CD14-positive monocyte (primary cell): ENCODE data around the gene CENPA. TPM values are rescaled to one million over a fixed set of nuclear protein-coding genes. Genes with fewer than 3 reads are reported as not detected.

Experiments used
- DNase-seq, 3 donors: peaks; one replicate each; pipeline ENCODE4 v3.0.0-alpha.2; 2011 to 2022
- H2AFZ ChIP-seq: 2 replicates; pipeline ENCODE4 v1.6.0; 2012; ENCODE audit warnings: mild to moderate bottlenecking, low read depth, low read length, inconsistent platforms; ENCODE audit not compliant: insufficient read depth, poor library complexity, severe bottlenecking
- H3K27ac ChIP-seq, 2 donors: 1 replicate in 1 of 2; 2 replicates in 1 of 2; pipeline ENCODE4 v1.5.1; 2012 to 2013; ENCODE audit warnings: low read length in 2 of 2, control low read depth in 1 of 2, inconsistent platforms in 1 of 2, low read depth in 1 of 2, mild to moderate bottlenecking in 1 of 2
- H3K27me3 ChIP-seq, 2 donors: one replicate each; pipeline versions ENCODE4 v1.6.0 to v1.6.1; 2011 to 2013; ENCODE audit warnings: low read length in 2 of 2; ENCODE audit not compliant: control insufficient read depth in 2 of 2, insufficient read depth in 2 of 2
- H3K36me3 ChIP-seq, 2 donors: replicated peaks in 1 of 2; 1 replicate in 1 of 2; 2 replicates in 1 of 2; pipeline versions ENCODE4 v1.5.1 to v1.6.1; 2012 to 2013; ENCODE audit warnings: low read length in 2 of 2, control low read depth in 1 of 2, inconsistent platforms in 1 of 2, mild to moderate bottlenecking in 1 of 2; ENCODE audit not compliant: insufficient read depth in 2 of 2, control insufficient read depth in 1 of 2
- H3K4me1 ChIP-seq, 2 donors: 1 replicate in 1 of 2; 2 replicates in 1 of 2; pipeline versions ENCODE4 v1.5.1 to v1.6.1; 2012 to 2013; ENCODE audit warnings: low read length in 2 of 2, control low read depth in 1 of 2, inconsistent platforms in 1 of 2, mild to moderate bottlenecking in 1 of 2, moderate library complexity in 1 of 2; ENCODE audit not compliant: insufficient read depth in 2 of 2, control insufficient read depth in 1 of 2
- H3K4me2 ChIP-seq: replicated peaks from 2 replicates; pipeline ENCODE3; 2012; ENCODE audit warnings: low read length, moderate library complexity, mild to moderate bottlenecking; ENCODE audit not compliant: poor library complexity, severe bottlenecking; ENCODE audit errors: extremely low read depth
- H3K4me3 ChIP-seq, 3 experiments: fragments of 200-600 bp in 1 of 3; sonication (generic) in 1 of 3; replicated peaks in 1 of 3; 1 replicate in 2 of 3; 2 replicates in 1 of 3; pipeline ENCODE4 v1.5.1; 2011 to 2013; ENCODE audit warnings: low read length in 3 of 3, mild to moderate bottlenecking in 3 of 3, control low read depth in 2 of 3, low read depth in 2 of 3, inconsistent platforms in 1 of 3, moderate library complexity in 1 of 3
- H3K79me2 ChIP-seq: 2 replicates; pipeline ENCODE4 v1.6.0; 2012; ENCODE audit warnings: mild to moderate bottlenecking, control low read depth, inconsistent platforms, low read length, moderate library complexity; ENCODE audit not compliant: insufficient read depth
- H3K9ac ChIP-seq: 2 replicates; pipeline ENCODE4 v1.6.0; 2017; ENCODE audit warnings: low read length, mild to moderate bottlenecking; ENCODE audit not compliant: insufficient read depth, poor library complexity, severe bottlenecking
- H3K9me3 ChIP-seq, 2 donors: replicated peaks in 1 of 2; 1 replicate in 1 of 2; 2 replicates in 1 of 2; pipeline versions ENCODE4 v1.5.1 to v1.6.1; 2012 to 2013; ENCODE audit warnings: low read length in 2 of 2, control low read depth in 1 of 2; ENCODE audit not compliant: control insufficient read depth in 1 of 2, insufficient read depth in 1 of 2
- H4K20me1 ChIP-seq: 2 replicates; pipeline ENCODE4 v1.6.0; 2012; ENCODE audit warnings: mild to moderate bottlenecking, low read length, control low read depth, moderate library complexity; ENCODE audit not compliant: insufficient read depth
- H3K27ac Mint-ChIP-seq, 7 donors: one replicate each; pipeline ENCODE4 v1.8.0; 2020; ENCODE audit warnings: mild to moderate bottlenecking in 7 of 7, mixed read lengths in 7 of 7, moderate library complexity in 6 of 7, inconsistent platforms in 2 of 7
- H3K27me3 Mint-ChIP-seq, 3 donors: one replicate each; pipeline ENCODE4 v1.8.0; 2021 to 2022; ENCODE audit warnings: low read depth in 3 of 3, mild to moderate bottlenecking in 3 of 3, mixed read lengths in 3 of 3, moderate library complexity in 3 of 3, inconsistent platforms in 1 of 3
- H3K36me3 Mint-ChIP-seq, 2 donors: one replicate each; pipeline ENCODE4 v1.8.0; 2020; ENCODE audit warnings: mixed read lengths in 2 of 2, inconsistent platforms in 1 of 2, mild to moderate bottlenecking in 1 of 2
- H3K4me1 Mint-ChIP-seq: one replicate; pipeline ENCODE4 v1.8.0; 2020; ENCODE audit warnings: mild to moderate bottlenecking, mixed read lengths
- H3K4me3 Mint-ChIP-seq, 2 donors: one replicate each; pipeline ENCODE4 v1.8.0; 2020; ENCODE audit warnings: mild to moderate bottlenecking in 2 of 2, mixed read lengths in 2 of 2, moderate library complexity in 1 of 2
- H3K9me3 Mint-ChIP-seq, 7 donors: one replicate each; pipeline ENCODE4 v1.8.0; 2020 to 2022; ENCODE audit warnings: mixed read lengths in 7 of 7, mild to moderate bottlenecking in 6 of 7, moderate library complexity in 6 of 7, inconsistent platforms in 2 of 7
- WGBS: methylation state at CpG from one replicate; pipeline ENCODE4 v1.1.5; 2013; ENCODE audit warnings: missing lambda C conversion rate; ENCODE audit not compliant: insufficient coverage; 5-methylcytosine and 5-hydroxymethylcytosine counted together
- intact Hi-C, 2 donors: fragments of 100-400 bp; cut with micrococcal nuclease; formaldehyde crosslinking; loops; one replicate each; pipeline versions ENCODE4 v1.15.0 to v1.15.1; 2023
- polyA plus RNA-seq, 3 donors: library from polyadenylated mRNA; depleted of rRNA in 1 of 3; unstranded in 2 of 3; stranded (reverse) in 1 of 3; fragments of 300-500 nt in 2 of 3; fragments of >200 nt in 1 of 3; fragmentation: Illumina TruSeq in 2 of 3; gene quantifications; 1 replicate in 2 of 3; 2 replicates in 1 of 3; pipeline ENCODE4 v1.2.3, GENCODE V29; 2012 to 2021
- TF ChIP-seq, protein P1 (sequence below): fragments of 200-600 bp; IDR thresholded peaks from one replicate; pipeline ENCODE4 v1.8.0; 2022; ENCODE audit warnings: antibody characterized with exemption, mild to moderate bottlenecking

The CENPA gene
- polyA plus RNA-seq, 3 donors: 0.24 TPM; not detected in 2

DNA sequence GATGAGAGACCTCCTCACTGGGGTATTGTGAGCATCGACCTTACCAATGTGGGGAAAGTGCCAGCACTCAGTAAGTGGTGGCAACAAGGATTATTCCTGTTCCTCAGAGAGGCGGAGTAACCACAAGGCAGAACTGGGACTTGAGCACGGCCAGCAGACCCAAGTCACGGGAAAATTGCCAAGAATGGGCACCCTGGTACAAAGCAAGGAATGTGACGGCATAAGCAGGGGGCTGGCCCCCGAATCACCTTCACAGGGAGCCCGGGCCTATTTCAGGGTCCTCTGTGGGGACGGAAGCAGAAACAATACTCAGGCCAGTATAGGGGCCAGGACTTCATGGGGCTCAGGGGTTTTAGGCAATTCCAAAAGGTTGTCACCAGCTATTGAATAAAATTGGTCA lies 25.4 kb downstream of the CENPA start:
- H2AFZ ChIP-seq: no peak overlapping the region
- H3K4me2 ChIP-seq: no peak overlapping the region
- no peaks in the 10 kb centered on the region for H3K36me3 Mint-ChIP-seq
- H3K4me1 Mint-ChIP-seq: peaks cover 8% of the 10 kb centered on the region
- 77% methylated on average over 7 of the region's 8 CpGs for WGBS
- H3K4me3 ChIP-seq: no peak overlapping the region
- H3K4me3 Mint-ChIP-seq: no peak overlapping the region
- H3K27me3 ChIP-seq: no peaks in the 10 kb centered on the region
- H3K79me2 ChIP-seq: no peaks in the 10 kb centered on the region
- no peaks in the 10 kb centered on the region for H4K20me1 ChIP-seq
- TF ChIP-seq, protein P1, sequence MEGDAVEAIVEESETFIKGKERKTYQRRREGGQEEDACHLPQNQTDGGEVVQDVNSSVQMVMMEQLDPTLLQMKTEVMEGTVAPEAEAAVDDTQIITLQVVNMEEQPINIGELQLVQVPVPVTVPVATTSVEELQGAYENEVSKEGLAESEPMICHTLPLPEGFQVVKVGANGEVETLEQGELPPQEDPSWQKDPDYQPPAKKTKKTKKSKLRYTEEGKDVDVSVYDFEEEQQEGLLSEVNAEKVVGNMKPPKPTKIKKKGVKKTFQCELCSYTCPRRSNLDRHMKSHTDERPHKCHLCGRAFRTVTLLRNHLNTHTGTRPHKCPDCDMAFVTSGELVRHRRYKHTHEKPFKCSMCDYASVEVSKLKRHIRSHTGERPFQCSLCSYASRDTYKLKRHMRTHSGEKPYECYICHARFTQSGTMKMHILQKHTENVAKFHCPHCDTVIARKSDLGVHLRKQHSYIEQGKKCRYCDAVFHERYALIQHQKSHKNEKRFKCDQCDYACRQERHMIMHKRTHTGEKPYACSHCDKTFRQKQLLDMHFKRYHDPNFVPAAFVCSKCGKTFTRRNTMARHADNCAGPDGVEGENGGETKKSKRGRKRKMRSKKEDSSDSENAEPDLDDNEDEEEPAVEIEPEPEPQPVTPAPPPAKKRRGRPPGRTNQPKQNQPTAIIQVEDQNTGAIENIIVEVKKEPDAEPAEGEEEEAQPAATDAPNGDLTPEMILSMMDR: no peak
- H3K27ac Mint-ChIP-seq: no peak overlapping the region
- no peaks in the 10 kb centered on the region for H3K9me3 ChIP-seq
- H3K9ac ChIP-seq: no peak overlapping the region
- H3K36me3 ChIP-seq: no peaks in the 10 kb centered on the region
- H3K4me1 ChIP-seq: peaks cover 4 to 13% of the 10 kb centered on the region in 2 donors
- no peak overlapping the region for H3K27ac ChIP-seq
- intact Hi-C loops: no loop called here
- H3K9me3 Mint-ChIP-seq: peaks cover 0 to 7% (median 5%) of the 10 kb centered on the region in 7 donors
- peaks cover 5 to 21% (median 12%) of the 10 kb centered on the region in 3 donors for H3K27me3 Mint-ChIP-seq
- no peak for DNase-seq

DNA sequence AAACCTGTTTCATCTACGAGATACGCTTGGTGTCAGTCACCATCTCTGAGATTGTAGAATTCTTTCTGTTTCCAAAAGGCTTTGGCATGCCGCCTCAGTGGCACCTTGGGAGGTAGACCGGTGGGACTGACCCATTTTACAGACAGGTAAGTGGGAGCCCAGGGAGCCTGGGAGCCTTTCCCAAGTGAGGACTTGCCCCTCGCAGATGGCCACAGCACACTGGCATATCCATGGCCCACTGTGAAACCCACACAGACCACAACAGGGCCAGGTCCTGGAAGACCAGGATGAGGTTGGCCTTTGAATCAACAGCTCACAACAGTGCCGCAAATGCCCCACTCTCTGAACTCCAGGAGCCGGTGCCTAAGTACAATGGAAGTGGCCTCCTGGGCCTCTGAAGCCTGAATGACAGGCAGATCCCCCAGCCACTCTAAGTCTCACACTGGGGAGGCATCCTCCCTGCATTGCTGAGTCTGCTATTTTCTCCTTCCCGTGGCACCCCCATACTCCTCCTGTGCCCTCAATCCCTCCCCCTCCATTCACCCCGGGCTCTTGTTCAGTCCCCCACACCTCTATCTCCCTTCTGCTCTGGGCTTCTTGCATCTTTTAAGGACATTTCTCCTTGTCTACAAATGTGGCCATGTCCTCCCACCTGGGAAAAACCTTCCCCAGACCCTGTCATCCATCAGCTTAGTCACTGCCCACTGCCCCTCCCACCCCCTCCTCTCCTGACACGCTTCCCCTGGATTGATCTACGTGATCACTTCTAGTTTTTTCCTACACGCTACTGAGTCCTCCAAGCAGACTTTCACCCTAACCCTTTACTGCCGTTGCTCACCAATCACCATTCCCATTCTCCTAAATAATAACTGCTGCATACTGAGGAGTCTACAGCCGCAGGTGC lies 26.2 kb downstream of the CENPA start:
- WGBS: 93% methylated on average over 10 of the region's 14 CpGs
- H3K27me3 Mint-ChIP-seq: peaks cover 9 to 25% (median 15%) of the 10 kb centered on the region in 3 donors
- H3K36me3 Mint-ChIP-seq: no peaks in the 10 kb centered on the region
- Histone ChIP-seq H3K4me1 (peaks cover 4 to 13% of the 10 kb centered on the region in 2 donors), H3K79me2 (no peaks in the 10 kb centered on the region), H3K36me3 (no peaks in the 10 kb centered on the region), H3K27me3 (no peaks in the 10 kb centered on the region), H4K20me1 (no peaks in the 10 kb centered on the region), H2AFZ (no peak overlapping the region), H3K9me3 (no peaks in the 10 kb centered on the region), H3K4me3 (no peak overlapping the region), H3K4me2 (no peak overlapping the region), H3K9ac (no peak overlapping the region), H3K27ac (no peak overlapping the region)
- no peak for DNase-seq
- H3K27ac Mint-ChIP-seq: no peak overlapping the region
- peaks cover 0 to 7% (median 5%) of the 10 kb centered on the region in 7 donors for H3K9me3 Mint-ChIP-seq
- peaks cover 10% of the 10 kb centered on the region for H3K4me1 Mint-ChIP-seq
- TF ChIP-seq, protein P1: no peak
- intact Hi-C loops: no loop called here
- H3K4me3 Mint-ChIP-seq: no peak overlapping the region
